H1 (cell line): ENCODE measurements around the gene MEMO1. TPM values are rescaled to one million over a fixed set of nuclear protein-coding genes. Genes with fewer than 3 reads are reported as not detected.

Experiments
- BRCA1 ChIP-seq: IDR thresholded peaks from 2 replicates; pipeline ENCODE4 v1.6.1; 2012; ENCODE audit warnings: low read depth, low read length, improper control_type of control experiment
- CBX8 ChIP-seq: fragments of 300-800, 300-1000 bp; sonication (generic); IDR thresholded peaks from 2 replicates; pipeline ENCODE4 v1.7.1; 2016; ENCODE audit warnings: low read depth, low read length, borderline replicate concordance
- EGR1 ChIP-seq: IDR thresholded peaks from 2 replicates; pipeline ENCODE4 v1.6.1; 2011; ENCODE audit warnings: low read depth, low read length, borderline replicate concordance
- FOSL1 ChIP-seq: IDR thresholded peaks from 2 replicates; pipeline ENCODE4 v1.6.1; 2011; ENCODE audit warnings: mild to moderate bottlenecking, low read depth, low read length, moderate library complexity; ENCODE audit not compliant: insufficient read depth
- NANOG ChIP-seq: IDR thresholded peaks from 2 replicates; pipeline ENCODE4 v1.6.1; 2011; ENCODE audit warnings: low read length, low read depth, mild to moderate bottlenecking, inconsistent platforms; ENCODE audit not compliant: insufficient read depth, poor library complexity, severe bottlenecking
- polyA plus RNA-seq, 7 experiments: library from polyadenylated mRNA; depleted of rRNA in 3 of 7; stranded (reverse) in 5 of 7; unstranded in 2 of 7; fragments of >200 nt in 5 of 7; fragments of 200-250 nt in 2 of 7; gene quantifications; 1 replicate in 5 of 7; 2 replicates in 1 of 7; 4 replicates in 1 of 7; pipeline versions ENCODE4 v1.2.1 to v1.2.3, GENCODE V29; 2011 to 2013; ENCODE audit warnings: missing spikeins in 2 of 7, mixed read lengths in 2 of 7
- total RNA-seq: library from RNA; stranded (reverse); fragmentation: NEBNext Ultra II Directional; extraction: Animal tissue kit (Norgen Biotek cat#: 25700); gene quantifications from 2 replicates; pipeline ENCODE4 v1.2.1, GENCODE V29; 2021

The MEMO1 gene
- total and polyA plus RNA-seq, 2 of the 8 experiments (the other 6 are each of a cell fraction or from before 2014, with no cell fraction given): 26.9 to 54.7 TPM

GRCh38 chr2:31888550-31888949, 122.3 kb downstream of the MEMO1 start (continued):
- TF ChIP-seq EGR1 (no peak), BRCA1 (no peak), NANOG (no peak), CBX8 (no peak), FOSL1 (no peak)
- TF ChIP-seq, all 59 proteins: peak for 0
